HG03103 (cell line): Measurements from ENCODE around the gene PIK3R2.
"Not testable (repeated sequence)": the region's sequence is repeated elsewhere in the genome, so short reads cannot be mapped to it uniquely, and the experiment has no call there.

Experiments
- ATAC-seq: cut with Tn5 transposase; IDR thresholded peaks from one replicate; pipeline ENCODE4 v1.9.1; 2021; ENCODE audit warnings: low read depth; ENCODE audit not compliant: unreplicated experiment

The PIK3R2 gene

DNA sequence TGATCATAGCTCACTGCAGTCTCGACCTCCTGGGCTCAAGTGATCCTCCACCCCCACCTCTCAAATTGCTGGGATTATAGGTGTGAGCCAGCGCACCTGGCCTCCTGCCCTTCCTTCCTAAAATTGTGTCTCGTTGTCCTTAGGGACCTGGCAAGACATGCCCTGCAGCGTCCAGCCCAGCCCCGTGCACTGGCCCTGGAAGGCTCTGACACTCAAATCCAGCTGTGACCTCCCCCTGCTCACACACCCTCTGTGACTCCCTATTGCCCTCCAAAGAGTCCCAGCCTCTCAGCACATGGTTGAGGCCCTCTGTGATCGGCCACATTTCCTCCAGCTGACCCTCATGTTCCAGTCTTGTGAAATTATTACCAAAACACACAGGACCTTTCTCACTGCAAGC lies 45.0 kb downstream of the PIK3R2 start:
- no peak for ATAC-seq

DNA sequence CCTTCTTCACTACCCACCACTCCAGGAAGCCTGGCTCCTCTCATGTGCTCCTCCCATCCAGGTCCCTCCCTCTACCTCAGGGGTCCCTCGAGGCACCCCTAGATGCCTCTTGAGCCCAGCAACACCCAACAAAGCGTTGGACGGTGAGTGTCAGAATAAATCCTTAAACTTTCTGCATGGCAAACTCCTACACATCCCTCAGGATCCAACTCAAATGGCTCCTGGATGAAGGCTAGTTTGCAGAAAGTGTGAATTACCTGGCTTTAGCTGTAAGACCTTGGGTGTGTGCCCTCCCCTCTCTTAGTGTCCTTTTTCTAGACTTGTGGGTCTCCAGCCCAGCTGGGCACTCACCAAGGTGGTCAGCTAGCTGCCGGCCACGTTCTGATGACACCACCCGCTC lies 45.4 kb downstream of the PIK3R2 start:
- no peak for ATAC-seq

DNA sequence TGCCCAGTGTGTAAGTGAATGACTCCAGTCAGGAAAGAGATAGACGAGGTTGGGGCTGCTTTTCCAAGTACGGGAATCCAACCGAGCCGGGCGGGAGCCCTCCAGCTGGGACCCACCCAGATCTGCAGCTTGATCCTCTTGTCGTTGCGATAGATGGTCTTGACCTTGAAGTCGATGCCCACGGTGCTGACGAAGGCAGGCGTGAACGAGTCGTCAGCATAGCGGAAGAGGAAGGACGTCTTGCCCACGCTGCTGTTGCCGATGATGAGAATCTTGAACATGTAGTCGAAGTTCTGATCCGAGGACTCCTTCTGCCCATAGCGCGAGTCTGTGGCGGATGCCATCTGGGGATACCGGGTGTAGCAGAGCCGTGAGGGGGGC lies 49.4 kb downstream of the PIK3R2 start:
- ATAC-seq: no peak

DNA sequence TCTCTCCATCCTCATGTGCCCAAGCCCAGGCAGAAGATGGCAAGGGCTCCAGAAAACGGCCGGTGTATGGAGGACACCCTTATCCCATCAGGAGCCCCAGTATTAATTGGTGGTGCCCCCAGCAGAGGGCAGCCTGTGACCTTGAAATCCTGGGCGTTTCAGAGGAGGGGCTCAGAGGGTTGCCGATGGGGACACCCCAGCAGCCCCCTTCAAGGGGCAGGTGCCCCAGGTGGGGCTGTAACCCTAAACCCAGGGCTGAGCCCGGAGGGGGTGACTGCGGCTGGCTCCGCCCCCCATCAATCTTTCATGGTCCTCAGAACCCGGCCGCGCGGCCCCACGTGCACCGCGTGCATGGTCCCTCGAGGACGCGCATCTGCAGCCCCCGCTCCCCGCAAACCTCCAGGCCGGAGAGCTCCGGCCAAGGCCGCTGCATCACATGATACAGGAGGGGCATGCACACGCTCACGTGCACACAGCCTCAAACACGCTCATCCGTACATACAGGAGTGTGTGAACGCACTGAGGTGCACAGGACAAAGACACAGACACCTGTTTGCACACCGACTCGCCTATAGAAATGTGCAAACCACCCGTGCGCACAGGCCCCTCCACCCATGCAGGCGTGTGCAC lies 49.9 kb downstream of the PIK3R2 start:
- no peak for ATAC-seq

DNA sequence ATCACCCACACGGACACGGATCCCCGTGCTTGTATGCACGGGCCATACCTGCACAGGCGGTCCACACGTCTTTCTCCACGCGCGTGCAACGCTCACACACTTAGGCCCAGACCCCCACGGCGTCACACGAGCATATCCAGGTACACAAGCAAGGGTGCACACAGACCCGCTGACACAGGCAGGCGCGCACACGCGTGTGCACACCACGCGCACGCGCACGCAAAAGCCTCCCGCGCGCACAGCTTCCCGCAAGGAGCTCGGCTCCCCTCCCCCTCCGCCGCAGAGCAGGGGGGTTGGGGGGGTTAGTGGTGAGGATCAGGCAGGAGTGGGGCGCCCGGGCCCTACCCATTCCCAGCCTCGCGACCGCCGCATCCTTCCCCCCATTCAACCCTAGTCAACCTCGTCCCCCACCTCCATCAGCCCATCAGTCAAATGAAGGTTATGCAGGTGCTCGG lies 50.5 kb downstream of the PIK3R2 start:
- ATAC-seq: no peak

DNA sequence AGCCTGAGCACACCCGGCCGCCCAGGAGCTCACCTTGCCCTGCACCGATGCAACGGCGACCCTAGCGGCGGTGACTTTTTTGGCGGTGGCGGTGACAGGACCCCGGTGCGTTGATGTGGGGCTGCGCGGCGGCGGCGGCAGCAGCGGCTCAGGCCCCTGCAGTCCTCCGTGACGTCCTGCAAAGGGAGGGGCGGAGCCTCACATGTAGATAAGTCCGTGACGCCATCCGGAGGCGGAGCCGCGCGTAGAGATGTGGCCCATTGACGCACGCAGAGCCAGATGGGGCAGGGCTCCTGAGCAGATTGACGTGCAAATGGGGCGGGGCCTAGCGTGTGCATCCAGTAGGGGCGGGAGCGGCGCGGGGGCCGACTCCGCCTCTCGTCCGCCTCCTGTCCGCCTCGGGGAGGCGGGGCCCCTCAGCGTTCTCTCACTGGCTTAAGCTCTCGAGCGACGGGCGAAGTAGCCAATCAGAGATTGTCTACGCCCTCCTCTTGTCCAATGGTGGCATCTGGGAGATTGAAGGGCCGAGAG lies 51.0 kb downstream of the PIK3R2 start, which contains the start of gene RAB3A:
RAB3A (minus strand) TSS at position 180 of the 531 bp plus-strand sequence. CDS start 1,302 bp downstream, outside the sequence.
- peak; percentile 87 for ATAC-seq

DNA sequence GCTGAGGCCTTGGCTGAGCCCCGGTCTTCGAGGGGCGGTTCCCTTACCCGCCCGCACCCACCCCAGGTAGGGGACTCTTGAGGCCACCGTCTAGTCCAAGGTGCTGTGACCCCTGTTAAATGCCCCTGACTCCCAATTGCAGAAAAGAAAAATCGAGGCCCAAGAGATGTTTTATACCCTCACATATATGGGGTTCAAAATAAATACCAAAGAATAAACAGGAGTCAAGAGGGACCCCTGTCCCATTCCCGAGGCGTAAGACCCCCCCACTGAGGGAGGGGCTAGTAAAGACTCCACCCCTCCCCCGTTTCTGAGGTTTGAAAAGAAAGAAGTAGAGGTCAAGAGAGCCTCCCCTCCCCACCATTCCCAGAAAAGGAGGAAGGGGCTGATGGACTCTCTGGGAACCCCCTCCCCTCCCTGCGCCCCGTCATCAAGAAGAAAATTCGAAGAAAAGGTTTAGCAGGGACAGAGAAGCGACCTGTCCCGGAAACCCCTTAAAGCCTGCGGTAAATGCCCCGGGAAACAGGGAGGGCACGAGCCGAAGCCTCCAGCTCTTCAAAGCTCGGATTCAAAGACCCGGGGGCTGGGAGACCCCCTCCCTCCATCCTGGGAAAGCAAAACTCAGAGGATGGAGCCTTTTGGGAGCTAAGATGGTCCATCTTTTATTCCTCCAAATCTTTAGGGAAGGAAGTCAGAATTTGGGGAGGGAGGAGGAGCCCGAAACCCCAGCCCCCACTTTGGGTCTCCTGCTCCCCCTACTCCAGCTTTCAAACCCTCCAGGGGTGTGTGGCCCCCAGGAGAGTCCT lies 51.6 kb downstream of the PIK3R2 start:
- peak; percentile 4 for ATAC-seq

DNA sequence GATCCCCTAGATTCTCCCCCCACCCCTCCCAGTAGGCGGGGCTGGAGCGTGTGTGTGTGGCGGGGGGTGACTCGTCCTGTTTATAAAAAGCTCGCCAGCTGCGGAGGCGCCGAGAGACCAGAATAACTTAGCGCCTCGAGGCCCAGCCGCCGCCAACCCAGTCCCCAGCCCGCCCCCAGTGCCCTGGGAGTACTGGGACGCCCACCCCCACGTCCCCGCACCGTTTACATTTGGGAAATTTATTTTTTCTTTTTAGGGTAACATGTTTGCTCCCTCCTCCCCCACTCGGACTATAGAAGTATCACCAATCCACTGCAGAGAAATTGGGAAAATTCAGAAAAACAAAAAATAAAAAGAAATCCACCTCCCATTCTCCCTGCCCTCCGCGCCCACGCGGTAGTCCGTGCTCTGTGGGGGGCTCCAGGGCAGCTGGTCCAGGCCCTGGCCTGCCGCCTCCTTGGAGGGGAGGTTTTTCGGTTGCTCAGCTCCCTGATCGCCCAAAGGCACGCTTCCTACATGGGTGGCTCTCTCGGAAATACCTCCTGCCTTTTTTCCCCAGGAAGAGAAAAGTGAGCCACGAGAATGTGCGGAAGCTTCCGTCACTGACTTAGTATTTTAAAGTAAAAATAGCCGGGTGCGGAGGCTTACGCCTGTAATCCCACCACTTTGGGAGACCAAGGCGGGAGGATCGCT lies 52.4 kb downstream of the PIK3R2 start:
- no peak for ATAC-seq

DNA sequence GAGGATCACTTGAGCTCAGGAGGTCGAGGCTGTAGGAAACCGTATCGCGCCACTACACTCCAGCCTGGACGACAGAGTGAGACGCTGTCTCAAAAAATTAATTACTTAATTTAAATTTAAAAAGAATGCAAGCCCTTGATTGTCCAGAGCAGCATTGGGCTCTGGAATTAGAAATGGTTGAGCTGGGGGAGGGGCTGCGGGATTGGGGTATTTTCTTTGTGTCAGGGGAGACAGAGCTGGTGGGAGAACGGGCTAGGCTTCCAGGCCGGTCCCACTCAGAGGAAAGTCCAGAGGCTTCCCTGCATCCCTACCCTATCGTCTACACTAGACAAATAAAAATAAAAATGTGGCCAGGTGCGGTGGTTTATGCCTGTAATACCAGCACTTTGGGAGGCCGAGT lies 53.1 kb downstream of the PIK3R2 start:
- no peak for ATAC-seq

DNA sequence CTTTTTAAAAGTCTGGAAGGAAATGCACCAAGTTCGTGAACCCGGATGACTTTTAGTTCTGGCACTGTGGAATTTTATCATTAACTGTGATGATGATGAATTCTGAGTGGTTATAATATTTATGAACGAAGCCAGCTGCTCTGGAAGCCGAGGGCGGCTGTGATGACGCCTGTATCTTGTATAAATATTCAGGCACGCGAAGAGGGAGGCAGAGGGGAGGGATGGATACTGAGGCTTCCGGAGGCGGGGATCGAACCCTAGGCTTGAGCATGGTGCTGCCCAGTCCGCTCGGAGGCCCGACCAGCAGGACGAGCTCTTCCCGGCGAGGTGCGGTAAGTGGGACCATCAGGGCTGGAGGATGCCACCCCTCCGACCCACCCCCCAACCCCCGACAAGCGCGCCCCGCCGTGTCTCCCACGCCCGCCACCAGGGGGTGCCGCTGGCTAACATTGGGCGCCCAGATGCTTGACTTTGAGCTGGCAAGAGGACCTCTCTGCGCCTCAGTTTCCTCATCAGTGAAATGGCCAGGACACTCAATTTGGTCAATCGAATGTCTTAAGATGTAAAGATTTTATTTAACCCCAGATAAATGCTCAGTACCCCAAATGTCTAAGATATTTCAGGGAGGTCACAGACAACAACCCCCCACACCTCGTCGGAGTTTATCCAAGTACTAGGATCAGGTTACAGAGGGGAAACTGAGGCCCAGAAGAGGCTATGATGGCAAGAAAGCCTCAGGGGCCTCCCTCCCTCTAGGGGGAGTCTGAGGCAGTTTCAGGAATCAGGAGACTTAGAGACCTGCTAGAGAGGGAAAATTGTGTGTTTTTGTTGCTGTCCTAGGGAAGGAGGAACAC lies 55.4 kb downstream of the PIK3R2 start:
- ATAC-seq: no peak

DNA sequence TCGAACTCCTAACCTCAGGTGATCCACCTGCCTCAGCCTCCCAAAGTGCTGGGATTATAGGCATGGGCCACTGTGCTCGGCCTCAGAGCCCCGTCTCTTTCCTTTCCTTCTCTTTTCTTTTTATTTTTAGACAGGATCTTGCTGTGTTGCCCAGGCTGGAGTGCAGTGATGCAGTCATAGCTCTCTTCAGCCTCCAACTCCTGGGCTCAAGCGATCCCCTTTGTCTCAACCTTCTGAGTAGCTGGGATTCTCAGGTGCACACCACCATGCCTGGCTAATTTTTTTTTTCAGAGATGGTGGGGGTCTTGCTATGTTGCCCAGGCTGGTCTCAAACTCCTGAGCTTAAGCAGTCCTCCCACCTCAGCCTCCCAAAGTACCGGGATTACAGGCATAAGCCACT lies 56.9 kb downstream of the PIK3R2 start:
- ATAC-seq: not testable (repeated sequence)

DNA sequence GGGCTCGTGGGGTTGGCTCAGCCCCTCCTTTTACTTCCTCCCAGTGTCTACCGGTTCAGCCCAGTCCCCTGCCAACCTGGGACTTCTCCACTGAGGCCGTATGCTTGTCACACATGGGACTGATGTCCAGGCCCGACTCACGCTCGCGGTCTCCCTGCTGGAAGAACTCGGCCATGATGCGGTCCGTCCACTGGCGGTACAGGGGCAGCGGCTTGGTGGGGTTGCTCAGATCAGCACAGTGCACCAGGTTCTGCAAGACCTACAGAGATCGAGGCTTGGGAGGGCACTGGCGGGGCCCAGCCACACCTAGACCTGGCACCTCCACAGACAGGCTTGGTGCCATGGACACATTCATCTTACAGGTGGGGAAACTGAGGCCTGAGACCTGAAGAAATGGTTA lies 58.7 kb downstream of the PIK3R2 start:
- ATAC-seq: no peak

DNA sequence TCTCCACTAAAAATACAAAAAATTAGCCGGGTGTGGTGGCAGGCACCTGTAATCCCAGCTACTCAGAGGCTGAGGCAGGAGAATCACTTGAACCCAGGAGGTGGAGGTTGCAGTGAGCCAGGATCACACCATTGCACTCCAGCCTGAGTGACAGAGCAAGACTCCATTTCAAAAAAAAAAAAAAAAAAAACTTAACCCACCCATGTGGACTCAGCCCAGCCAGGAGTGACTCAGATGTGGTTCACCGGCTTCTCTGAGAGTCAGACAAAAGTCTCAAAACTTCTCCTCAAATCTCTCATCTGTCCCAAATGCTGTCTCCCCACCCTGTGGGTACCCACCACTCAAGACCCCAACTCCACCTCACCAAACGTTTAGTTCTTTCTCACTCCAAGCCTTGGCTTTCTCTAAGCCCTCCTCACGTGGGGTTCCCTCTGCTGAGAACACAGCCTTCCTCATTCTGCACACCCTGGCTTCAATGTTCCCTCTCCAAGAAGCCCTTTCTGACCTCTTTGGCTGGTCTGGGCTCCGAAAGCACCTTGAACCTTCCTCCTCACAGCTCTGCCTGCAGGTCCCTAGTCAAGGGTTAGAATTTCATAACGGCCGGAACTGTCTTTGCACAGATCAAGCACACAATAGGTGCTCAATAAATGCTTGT lies 61.9 kb downstream of the PIK3R2 start:
- ATAC-seq: no peak

DNA sequence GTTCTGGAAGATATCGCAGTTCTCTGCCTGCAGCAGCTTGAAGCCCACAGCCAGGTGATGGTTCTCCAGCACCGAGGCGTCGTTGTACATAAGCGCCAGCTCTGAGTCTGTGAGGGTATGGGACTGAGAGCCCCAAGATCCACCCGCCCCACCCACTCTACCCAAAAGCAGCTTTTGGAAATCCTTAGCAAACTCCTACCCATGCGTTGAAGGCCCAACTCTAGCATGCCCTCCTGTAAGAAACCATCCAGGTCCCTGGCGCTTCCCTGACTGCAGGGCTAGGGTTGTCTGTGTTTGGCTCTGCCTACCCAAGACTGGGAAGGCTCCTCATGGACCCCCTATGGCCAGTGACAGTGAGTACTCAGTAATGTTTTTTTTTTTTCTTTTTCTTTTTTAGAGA lies 63.8 kb downstream of the PIK3R2 start:
- ATAC-seq: no peak

DNA sequence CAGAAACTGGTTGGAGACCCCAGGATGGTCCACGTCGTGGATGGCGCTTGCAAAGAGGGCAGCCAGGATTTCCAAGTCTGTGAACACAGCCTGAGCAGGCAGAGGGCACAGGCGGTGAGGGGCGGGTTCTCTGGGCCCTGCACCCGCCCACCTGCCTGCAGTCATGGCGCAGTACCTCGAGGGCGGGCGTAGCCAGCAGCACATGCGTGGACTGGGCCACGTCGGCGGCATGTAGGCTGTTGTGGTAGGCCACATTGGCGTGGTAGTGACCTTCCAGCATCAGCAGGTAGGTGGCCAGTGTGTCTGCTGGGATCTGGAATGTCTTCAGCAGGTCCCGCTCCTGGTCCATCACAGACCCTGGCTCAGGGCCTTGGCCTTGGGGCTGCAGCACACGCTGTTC lies 65.2 kb downstream of the PIK3R2 start:
- ATAC-seq: no peak

DNA sequence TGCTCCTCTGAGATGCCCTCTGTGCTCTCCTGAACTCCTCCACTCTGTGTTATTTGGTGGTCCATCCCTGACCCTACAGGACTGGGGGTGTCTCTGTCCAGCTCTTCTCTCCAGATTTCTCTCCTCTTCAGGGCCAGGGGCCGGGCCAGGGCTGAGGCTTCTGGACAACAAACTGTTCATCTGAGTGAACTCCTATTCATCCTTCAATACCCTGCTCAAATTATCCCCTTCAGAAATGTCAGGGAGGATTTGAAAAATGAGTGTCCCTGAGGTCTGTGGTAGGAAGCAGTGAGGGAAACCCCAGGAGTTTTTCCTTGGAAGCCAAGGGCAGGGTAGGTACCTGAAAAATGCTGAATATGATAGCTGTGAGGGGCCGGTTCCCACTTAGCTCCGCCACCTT lies 65.6 kb downstream of the PIK3R2 start:
- ATAC-seq: no peak
